GM21423 (cell line): ENCODE measurements around the gene LRP1B.
"Not testable (repeated sequence)": the region's sequence is repeated elsewhere in the genome, so short reads cannot be mapped to it uniquely, and the experiment has no call there.

ENCODE experiments used
- ATAC-seq: cut with Tn5 transposase; IDR thresholded peaks from one replicate; pipeline ENCODE4 v1.9.1; 2021; ENCODE audit warnings: mild to moderate bottlenecking, moderate library complexity; ENCODE audit not compliant: unreplicated experiment

The LRP1B gene

GRCh38 chr2:141906678-141907077, 224.1 kb downstream of the LRP1B start:
- no peak for ATAC-seq

- no peak for ATAC-seq
Observed at GRCh38 chr2:141900826-141901225, 230.0 kb downstream of the LRP1B start.

GRCh38 chr2:141899740-141900139, 231.1 kb downstream of the LRP1B start:
- ATAC-seq, result no peak

DNA sequence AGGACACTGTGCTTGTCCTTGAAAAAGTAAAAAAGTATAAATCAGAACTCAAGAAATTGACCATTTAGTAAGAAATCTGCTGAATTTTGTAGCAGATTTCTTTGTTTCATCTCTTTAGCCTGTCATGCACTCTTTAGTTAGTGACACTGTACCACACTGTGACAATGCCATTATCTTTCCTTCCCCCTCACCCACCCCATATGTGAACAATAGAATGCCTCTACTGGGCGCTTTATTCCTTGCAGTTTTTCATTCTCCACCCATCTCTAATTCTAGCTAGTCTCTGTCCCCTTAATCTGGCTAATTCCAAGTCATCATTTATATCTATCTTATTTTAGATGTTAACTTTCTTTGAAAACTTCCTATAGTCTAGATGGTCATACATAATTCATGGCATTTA, 241.0 kb downstream of the LRP1B start:
- no peak for ATAC-seq

GRCh38 chr2:141888987-141889555, 241.7 kb downstream of the LRP1B start:
- no peak for ATAC-seq

DNA sequence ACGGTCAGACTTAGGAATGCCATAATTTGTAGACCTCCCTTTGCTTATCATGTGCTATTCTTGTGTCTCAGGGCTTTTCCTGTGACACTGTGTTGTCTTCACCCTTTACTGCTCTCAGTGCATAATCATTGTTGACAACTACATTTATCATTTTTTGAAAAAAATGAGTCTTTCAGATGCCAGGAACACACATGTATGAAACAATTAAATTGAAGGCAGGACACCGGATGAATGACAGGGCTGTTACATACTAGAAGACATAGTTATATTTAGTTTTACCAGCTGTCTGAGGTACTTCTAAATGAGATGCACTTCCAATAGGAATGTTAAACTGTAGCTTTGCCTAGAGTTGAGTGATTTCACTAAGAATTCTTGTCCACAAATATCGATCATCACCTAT, 243.5 kb downstream of the LRP1B start:
- ATAC-seq, result no peak

DNA sequence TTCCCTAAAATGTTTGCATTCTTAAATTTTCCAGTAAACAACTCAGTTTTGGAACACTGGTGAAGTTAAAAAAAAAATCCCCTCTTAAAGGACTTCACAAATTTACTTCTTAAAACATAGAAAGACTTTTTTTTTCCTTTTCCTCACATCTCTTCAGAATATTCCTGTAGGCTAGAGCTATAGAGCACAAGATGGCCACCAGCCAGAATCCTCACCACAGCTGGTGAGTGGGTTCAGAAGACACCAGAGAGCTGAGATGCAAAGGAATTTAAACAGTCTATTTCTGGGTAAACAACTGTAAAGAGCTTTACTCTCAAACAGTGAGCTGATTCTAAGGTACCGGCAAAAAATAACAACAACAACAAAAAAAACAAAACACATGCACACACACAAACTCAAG, 252.8 kb downstream of the LRP1B start:
- ATAC-seq, result no peak

DNA sequence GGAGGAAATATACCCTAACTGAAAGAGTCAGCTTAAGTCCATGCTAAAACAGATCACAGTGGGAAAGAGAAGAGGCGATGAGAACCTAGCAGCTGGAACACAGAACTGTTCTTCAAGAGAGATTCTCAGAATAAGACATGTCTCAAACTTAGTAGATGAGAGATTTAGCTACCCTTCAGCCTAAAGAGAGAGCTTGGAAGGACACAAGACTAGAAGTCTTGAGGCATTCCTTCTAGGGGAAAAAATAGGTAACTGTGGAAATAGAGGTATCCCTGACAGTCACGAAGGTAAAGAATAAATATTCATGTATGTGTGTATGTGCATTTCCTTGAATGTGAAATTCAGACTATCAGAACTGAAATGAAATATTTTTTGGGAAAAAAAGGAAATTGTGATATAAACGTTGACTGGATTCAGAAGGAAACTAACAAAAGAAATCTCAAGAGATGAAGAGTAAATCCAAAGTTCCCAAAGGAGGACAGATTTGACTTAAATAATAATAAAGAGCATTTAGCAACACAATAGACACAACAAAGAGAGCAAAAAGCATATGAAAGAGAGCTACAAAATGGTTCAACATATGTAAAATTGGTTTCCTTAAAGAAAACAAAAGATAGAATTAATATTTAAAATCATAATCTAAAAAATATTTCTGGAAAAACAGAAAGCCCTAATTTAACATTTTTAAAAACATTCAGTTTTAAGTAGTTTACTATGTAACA, 258.7 kb downstream of the LRP1B start:
- ATAC-seq, result no peak

- no peak for ATAC-seq
Observed at GRCh38 chr2:141869572-141869971, 261.2 kb downstream of the LRP1B start.

DNA sequence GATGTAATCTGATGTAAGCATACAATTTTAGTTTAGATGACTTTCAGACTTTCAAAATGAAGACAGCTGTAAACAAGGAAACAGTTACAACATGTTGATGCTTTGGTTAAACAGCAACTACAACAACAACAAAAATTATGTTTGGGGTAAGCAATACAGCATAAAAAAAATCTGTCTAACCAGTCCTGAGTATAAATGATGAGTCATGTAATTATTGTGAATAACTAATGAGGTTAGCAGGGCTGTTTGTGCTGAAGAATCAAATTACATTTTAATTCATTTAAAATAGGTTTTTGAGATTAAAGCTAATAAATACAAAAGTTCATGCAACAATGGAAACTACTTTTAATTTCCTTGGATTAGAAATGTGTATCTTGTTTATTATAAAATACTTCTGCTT, 266.9 kb downstream of the LRP1B start:
- ATAC-seq, result no peak

GRCh38 chr2:141856215-141856919, 274.4 kb downstream of the LRP1B start:
- no peak for ATAC-seq

DNA sequence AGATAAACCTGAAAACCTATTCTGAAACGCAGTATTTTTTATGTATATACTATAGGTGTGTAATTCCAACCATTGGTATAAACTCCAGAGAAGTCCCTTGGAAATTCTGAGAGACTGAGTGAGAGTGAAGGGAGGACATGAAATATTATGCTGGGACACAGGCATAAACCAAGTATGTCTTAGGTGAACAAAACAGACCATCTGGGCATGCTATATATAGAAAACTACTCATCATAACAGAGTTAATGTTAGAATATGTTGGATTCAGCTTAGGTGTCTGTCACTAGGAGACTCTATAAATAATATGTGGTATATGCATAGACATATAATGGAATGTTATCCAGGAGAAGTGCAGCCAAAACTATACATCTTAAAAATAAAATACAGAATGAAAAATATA, 282.6 kb downstream of the LRP1B start:
- ATAC-seq, result no peak

DNA sequence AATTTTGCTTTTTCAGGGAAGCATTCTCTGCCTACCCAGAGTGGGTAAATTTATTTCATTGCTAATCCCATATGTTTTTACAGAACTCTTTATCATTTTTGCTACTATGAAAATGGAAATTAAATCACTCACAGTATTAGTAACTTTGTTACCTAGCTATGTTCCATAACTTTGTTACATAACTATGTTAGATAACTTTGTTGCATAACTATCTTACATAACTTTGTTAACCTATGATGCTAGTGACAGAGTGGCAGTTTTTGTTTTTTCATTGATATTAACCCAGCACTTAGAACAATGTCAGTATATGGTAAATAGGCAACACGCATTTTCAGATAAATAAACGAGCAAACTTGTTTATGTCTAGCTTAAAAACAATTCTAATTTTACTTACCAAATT, 286.6 kb downstream of the LRP1B start:
- no peak for ATAC-seq

- no peak for ATAC-seq
Observed at GRCh38 chr2:141835103-141835502, 295.7 kb downstream of the LRP1B start.

- ATAC-seq, result no peak
Observed at GRCh38 chr2:141828761-141829160, 302.1 kb downstream of the LRP1B start.

GRCh38 chr2:141824790-141825189, 306.0 kb downstream of the LRP1B start:
- ATAC-seq, result no peak

DNA sequence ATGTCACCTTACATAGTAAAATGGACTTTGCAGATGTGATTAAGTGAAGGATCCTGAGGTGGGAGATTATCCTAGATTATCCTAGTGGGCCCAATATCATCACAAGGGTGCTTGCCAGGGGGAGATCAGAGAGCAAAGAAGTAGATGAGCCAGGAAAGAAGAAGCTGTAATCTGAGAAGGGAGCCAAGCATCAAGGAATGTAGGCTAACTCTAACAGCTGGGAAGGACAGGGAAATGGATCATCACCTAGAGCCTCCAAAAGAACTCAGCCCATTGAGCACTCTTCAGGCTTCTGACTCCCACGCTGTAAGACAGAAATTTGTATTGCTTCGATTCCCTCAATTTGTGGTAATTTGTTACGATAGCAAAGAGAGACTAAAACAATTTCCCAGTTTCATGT, 309.9 kb downstream of the LRP1B start:
- no peak for ATAC-seq

DNA sequence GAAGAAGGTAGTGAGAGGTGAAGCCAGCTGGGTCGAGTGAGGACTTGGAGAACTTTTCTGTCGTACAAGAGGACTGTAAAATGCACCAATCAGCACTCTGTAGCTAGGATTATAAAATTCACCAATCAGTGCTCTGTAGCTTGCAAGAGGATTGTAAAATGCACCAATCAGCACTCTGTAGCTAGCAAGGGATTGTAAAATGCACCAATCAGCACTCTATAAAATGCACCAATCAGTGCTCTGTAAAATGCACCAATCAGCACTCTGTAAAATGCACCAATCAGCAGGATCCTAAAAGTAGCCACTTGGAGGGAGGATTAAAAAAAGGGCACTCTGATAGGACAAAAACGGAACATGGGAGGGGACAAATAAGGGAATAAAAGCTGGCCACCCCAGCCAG, 315.5 kb downstream of the LRP1B start:
- ATAC-seq, result not testable (repeated sequence)

DNA sequence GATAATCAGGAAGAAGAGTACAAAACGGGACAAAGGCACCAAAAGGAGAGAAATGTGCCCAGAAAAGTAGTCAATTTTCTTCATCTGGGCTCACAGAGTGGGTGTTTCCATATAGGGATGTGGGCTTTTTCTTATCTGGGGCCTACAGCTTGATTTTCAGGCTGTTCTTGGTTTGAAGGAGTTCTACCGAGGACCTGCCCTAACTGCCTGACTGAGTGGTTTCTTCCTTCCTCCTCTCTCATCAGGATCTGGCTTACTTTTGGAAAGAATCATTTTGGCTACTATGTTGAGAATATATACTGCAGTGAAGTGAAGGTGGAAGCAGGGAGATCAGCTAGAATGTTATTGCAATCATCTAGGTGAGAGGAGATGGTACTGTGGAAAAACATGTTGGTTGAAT, 316.7 kb downstream of the LRP1B start:
- ATAC-seq, result no peak

DNA sequence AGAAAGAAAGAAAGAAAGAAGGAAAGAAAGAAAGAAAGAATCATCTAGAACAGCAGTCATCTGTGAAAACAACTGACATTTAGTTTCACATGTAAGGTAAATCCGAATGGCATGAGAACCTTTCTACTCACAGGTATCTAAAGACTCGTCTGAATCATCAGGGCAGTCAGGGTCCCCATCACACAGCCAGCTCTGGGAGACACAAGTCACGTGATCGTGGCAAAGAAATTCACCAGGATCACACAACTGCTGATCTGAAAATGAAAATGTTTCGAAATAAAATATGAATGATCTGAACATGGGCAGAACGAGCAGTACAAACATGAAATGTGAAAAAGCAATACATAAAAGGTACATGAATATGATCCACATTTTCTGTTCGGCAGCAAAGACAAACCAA, 320.7 kb downstream of the LRP1B start:
- no peak for ATAC-seq

DNA sequence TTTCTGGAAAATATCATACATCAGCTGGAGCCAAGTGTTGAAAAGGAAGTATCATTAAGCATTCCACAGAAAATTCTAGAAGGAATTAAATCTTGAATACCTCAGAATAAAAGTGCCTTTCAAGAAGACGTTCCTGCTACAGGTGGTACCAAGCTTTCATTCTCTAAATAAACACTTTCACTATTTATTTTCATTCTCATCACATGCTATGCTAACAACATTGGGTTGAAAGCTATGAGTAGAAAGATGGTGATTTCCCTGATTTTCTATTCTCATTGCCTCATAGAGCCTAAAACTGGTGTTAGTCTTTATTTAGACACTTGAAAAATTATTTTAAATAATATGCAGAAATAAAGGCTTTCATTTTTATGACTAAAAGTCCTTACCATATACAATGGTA, 324.7 kb downstream of the LRP1B start:
- ATAC-seq, result no peak

- ATAC-seq, result no peak
Observed at GRCh38 chr2:141805302-141805701, 325.5 kb downstream of the LRP1B start.
